GM20000 (cell line): ENCODE results near the gene IGF2BP3.

Source experiments
- DNase-seq: peaks from one replicate; pipeline ENCODE4 v3.0.0; 2012; ENCODE audit warnings: low spot score
- CTCF ChIP-seq: IDR thresholded peaks from 2 replicates; pipeline ENCODE4 v1.5.1; 2012; ENCODE audit warnings: mild to moderate bottlenecking, control low read depth; ENCODE audit errors: extremely low read depth, missing control alignments

Gene IGF2BP3

GRCh38 chr7:23486002-23486773 lies 15.9 kb upstream of the IGF2BP3 start:
- DNase-seq, result no peak
- no peak for TF ChIP-seq CTCF

- no peak for DNase-seq
- no peak for TF ChIP-seq CTCF
These were observed 12.4 kb upstream of the IGF2BP3 start for GRCh38 chr7:23482686-23483085.

GRCh38 chr7:23477962-23478866 lies 7.9 kb upstream of the IGF2BP3 start:
- TF ChIP-seq CTCF, result no peak

GRCh38 chr7:23477157-23477499 lies 6.8 kb upstream of the IGF2BP3 start:
- no peak for TF ChIP-seq CTCF
- DNase-seq, result no peak

More at GRCh38 chr7:23477962-23478866, 7.9 kb upstream of the IGF2BP3 start:
- no peak for DNase-seq

GRCh38 chr7:23476286-23477156 lies 6.2 kb upstream of the IGF2BP3 start:
- no peak for TF ChIP-seq CTCF
- DNase-seq, result no peak

GRCh38 chr7:23475576-23475839 lies 5.2 kb upstream of the IGF2BP3 start:
- no peak for DNase-seq
- TF ChIP-seq CTCF, result no peak
